NB4 (cell line): ENCODE results near the gene OR8S1.
"Not testable (repeated sequence)": the region's sequence is repeated elsewhere in the genome, so short reads cannot be mapped to it uniquely, and the experiment has no call there.

Experiments used
- DNase-seq: peaks from one replicate; pipeline ENCODE4 v3.0.0; 2010; ENCODE audit warnings: low read depth
- H3K4me3 ChIP-seq: one replicate; pipeline ENCODE4 v1.5.1; 2011; ENCODE audit warnings: mild to moderate bottlenecking, low read depth, low read length, moderate library complexity
- CTCF ChIP-seq: IDR thresholded peaks from one replicate; pipeline ENCODE4 v1.5.1; 2012; ENCODE audit warnings: low read depth, low read length
- MAX ChIP-seq: IDR thresholded peaks from 2 replicates; pipeline ENCODE4 v1.6.1; 2011; ENCODE audit warnings: low read depth, low read length
- MYC ChIP-seq: IDR thresholded peaks from 2 replicates; pipeline ENCODE4 v1.6.1; 2011; ENCODE audit warnings: low read depth, low read length
- POLR2A ChIP-seq: IDR thresholded peaks from 2 replicates; pipeline ENCODE4 v1.6.1; 2011; ENCODE audit warnings: mild to moderate bottlenecking; ENCODE audit not compliant: insufficient read length; ENCODE audit errors: extremely low read depth

The OR8S1 gene

GRCh38 chr12:48489012-48489411 is 36.4 kb upstream of the OR8S1 start:
- H3K4me3 ChIP-seq, result no peak overlapping the region
- no peak for DNase-seq
- TF ChIP-seq CTCF (no peak), MYC (no peak), POLR2A (no peak), MAX (no peak)

- H3K4me3 ChIP-seq, DNase-seq: not testable (repeated sequence)
These were observed 36.0 kb upstream of the OR8S1 start for GRCh38 chr12:48489456-48489855.

GRCh38 chr12:48500281-48500680 is 25.2 kb upstream of the OR8S1 start:
- H3K4me3 ChIP-seq, DNase-seq: not testable (repeated sequence)

- H3K4me3 ChIP-seq, DNase-seq: not testable (repeated sequence)
These were observed 18.6 kb upstream of the OR8S1 start for GRCh38 chr12:48506836-48507235.

- TF ChIP-seq POLR2A (no peak), MAX (no peak), CTCF (no peak), MYC (no peak)
- no peak for DNase-seq
- H3K4me3 ChIP-seq, result no peak overlapping the region
These were observed 16.4 kb upstream of the OR8S1 start for GRCh38 chr12:48508987-48509386.

- DNase-seq, result no peak
- H3K4me3 ChIP-seq, result no peak overlapping the region
- no peak for TF ChIP-seq MAX
- TF ChIP-seq POLR2A, result no peak
- TF ChIP-seq CTCF, result no peak
- no peak for TF ChIP-seq MYC
These were observed 15.3 kb upstream of the OR8S1 start for GRCh38 chr12:48510111-48510510.

GRCh38 chr12:48512855-48513254 is 12.6 kb upstream of the OR8S1 start:
- no peak for DNase-seq
- H3K4me3 ChIP-seq, result no peak overlapping the region
- TF ChIP-seq CTCF (no peak), POLR2A (no peak), MAX (no peak), MYC (no peak)

GRCh38 chr12:48514728-48515127 is 10.7 kb upstream of the OR8S1 start:
- TF ChIP-seq MAX, result no peak
- TF ChIP-seq MYC, result no peak
- TF ChIP-seq POLR2A, result no peak
- TF ChIP-seq CTCF, result no peak
- DNase-seq, result no peak
- H3K4me3 ChIP-seq, result no peak overlapping the region

GRCh38 chr12:48520381-48520780 is 5.1 kb upstream of the OR8S1 start:
- not testable (repeated sequence) for H3K4me3 ChIP-seq, DNase-seq
